Anterior cingulate cortex (tissue), 58 donors: ENCODE measurements around the gene ZFP92.
"Not testable (repeated sequence)": the region's sequence is repeated elsewhere in the genome, so short reads cannot be mapped to it uniquely, and the experiment has no call there.

Experiments used
- DNase-seq, 58 donors: peaks; one replicate each; lab custom pipeline; 2025; lab: John Stamatoyannopoulos, UW

ZFP92 gene

GRCh38 chrX:153384973-153385372, 26.3 kb upstream of the ZFP92 start:
- not testable (repeated sequence) for DNase-seq

GRCh38 chrX:153386097-153386496, 25.2 kb upstream of the ZFP92 start:
- no peak for DNase-seq

DNA sequence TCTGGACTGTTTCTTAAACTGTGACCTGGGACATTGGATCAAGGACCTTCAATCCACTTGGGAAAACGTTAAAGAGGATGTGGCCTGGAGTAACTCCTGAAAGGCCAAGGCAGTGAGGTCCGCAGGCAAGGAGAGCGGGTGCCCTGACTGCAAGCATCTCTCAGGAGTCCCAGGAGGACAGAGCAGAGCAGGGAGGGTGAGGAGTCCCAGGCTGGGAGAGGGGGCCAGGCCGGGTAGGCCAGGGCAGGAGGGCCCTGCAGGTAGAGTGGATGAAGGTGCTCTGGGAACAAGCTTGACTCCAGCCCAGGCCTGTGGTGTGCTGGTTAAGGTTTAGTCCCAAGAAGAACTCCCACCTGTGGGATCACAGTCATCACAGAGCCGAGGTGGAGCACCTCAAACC, 23.9 kb upstream of the ZFP92 start:
- DNase-seq = no peak

- no peak for DNase-seq
Observed at GRCh38 chrX:153387987-153388721, 23.1 kb upstream of the ZFP92 start.

GRCh38 chrX:153388722-153389459, 22.4 kb upstream of the ZFP92 start:
- DNase-seq = no peak

GRCh38 chrX:153389460-153389768, 21.9 kb upstream of the ZFP92 start:
- DNase-seq = not testable (repeated sequence)

DNA sequence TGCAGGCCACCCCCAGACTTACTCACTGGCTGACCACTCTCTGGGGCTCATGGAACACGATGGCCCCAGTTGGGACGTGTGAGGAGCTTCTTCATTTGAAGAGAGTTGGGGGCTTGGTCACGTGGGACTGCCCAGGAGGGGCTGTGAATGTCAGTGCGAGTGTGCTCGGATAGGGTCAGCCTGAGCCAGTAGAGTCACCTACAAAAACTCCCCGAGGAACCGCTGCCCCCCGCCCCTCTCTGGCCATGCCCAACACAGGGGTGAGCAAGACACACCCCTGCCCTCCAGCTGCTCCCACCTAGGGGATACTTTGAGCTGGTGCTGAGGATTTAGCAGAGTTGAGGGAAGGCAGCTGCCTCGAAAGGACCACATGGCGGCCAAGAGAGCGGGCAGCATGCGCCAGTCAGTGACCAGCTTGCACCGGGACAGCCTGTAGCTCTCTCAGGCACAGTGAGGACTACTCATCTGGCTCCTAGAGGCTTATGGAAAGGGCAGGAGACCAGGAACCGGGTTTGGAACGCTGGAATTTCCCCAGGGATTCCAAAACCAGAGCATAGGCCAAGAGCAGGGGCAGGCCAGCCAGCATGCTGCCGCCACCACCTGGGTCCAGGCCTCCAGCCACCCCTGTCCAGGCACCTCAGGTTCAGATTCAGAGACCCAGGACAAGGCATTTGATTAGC, 18.5 kb upstream of the ZFP92 start:
- DNase-seq = no peak

DNA sequence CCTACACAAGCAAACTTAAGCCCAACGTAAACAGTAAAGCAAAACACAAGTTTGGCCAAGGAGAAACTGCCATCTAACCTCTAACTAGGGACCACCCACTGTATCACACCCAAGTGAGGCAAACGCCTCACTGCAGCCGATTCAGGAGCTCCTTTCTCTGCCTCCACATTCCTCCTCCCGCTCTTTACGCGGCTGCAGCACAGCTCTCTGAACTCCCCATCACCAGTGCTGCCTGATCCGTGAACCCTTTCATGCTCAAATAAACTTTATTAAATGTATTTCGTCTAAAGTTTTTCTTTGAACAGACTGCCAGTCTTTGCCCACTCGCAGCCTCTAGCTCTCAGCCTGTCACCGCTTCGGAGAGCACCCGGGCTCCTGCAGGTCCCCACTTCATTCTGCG, 16.7 kb upstream of the ZFP92 start:
- DNase-seq = no peak

- no peak for DNase-seq
Observed at GRCh38 chrX:153395613-153396319, 15.5 kb upstream of the ZFP92 start.

DNA sequence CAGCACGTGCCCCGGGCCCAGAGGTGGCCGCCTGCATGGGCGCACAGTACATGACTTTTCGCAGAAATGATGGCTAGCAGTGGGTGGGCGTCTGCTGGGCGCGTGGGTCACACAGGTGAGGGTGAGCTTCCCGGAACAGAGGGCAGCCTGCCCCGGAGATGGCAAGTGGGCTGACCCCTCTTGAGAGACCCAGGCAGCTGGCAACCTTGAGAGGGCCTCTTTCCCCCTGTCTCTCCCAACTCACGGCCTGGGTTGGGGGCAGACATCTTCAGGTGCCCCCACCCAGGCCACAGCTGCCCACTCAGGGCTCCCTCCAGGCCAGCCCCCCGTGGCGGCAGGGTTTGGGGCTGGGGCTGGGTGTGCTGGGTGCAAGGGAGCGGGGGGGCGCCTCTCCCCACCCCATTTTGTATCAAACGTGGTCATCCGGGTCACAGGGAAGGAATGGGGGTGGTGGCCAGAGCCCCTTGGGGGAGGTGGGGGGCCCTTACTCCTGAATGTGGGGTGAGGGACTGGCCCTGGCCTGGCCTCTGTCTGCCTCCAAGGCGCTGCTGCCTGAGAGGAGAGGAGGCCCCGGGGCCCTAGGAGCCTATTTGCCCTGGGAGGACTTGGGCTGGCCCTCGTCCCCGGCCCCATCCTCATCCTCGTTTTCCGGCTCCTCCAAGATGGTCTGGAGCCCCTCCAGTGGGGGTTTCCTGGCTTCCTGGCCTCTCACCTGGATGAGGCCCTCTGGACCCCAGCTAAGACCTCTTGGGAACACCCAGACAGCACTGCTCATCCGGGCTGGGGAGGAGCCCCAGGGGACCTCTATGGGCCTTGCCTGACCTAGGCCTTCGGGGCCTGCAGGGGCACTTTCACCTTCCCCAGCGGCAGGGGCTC, 14.7 kb upstream of the ZFP92 start:
- DNase-seq = no peak

GRCh38 chrX:153397256-153397960, 13.9 kb upstream of the ZFP92 start:
- DNase-seq = no peak

- DNase-seq = no peak
Observed at GRCh38 chrX:153398275-153398960, 12.9 kb upstream of the ZFP92 start.

DNA sequence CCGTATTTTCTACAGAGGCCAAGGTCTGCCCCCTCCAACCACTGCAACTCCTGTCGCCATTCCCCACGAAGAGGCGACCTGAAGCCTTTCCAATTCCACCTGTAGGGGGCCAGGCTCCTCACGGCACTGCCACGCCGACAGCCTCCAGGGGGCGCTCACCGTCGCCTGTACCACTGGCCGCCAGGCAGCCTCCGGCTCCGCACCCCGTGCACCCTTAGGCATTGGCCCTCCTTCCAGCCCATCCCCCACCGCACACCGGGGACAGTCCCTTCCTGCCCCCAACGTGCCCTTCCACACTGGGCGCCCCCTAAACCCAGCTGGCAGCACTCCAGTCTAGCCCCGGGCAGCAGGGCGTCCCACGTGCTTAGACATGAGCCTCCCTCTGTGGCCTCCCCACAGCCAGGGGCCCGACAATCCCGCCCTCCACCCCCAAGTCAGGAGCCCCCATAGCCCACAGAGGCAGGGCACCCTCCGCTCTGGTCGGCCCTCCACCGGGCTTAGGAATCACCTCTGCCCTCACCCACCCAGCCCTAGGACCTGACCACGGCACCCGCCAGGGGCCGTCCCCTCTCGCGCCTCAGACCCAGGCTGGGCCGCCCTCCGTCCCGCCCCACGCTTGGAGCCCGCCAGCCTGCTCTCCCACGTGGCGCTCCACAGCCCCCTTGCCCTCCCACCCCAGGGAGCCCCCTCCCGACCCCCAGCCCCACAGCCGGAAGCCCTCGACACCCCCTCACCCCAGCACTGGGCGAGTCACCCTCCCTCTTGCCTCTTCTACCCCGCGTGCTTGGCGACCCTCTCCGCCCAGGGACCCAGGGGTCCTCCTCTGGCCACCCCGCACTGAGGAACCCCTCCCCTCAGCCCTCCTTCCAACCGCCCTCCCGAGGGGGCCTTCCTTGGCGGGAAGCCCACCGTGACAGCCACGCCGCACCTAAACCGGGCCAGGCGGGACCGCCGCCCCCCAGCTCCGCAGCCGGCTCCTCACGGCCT, 10.8 kb upstream of the ZFP92 start:
- DNase-seq = no peak

- no peak for DNase-seq
Observed at GRCh38 chrX:153401133-153401764, 10.0 kb upstream of the ZFP92 start, which contains the start of gene PNMA6E. Gene PNMA6E, minus strand, starts transcription at chrX:153401350. Its CDS starts 2,501 bp downstream, at chrX:153398849.

GRCh38 chrX:153404333-153404732, 6.9 kb upstream of the ZFP92 start:
- DNase-seq = not testable (repeated sequence)

GRCh38 chrX:153405426-153405825, 5.8 kb upstream of the ZFP92 start:
- DNase-seq = no peak

DNA sequence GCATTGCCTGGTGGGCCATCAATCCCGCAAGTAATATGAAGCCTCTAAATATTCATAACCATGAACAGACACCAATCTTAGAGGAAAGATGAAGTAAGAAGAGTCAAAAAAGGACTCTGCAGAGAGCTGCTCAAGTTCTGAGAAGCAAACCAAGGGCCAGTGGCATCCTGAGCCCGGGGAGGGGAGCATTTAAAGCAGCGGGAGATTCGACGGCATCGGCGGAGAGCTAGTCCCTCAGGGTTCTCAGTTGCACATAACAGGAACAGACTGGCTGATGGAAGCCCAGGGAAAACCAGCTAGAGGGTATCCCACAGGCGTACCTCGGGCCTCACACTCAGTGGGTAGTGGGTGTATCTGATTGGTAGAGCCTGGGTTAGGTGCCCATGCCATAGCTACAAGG, 5.3 kb upstream of the ZFP92 start:
- no peak for DNase-seq
